ENCODE results near the gene CPB2. TPM values are rescaled to one million over a fixed set of nuclear protein-coding genes. Genes with fewer than 3 reads are reported as not detected.

Gene CPB2
- total and polyA plus RNA-seq, 2 of the 8 experiments (the other 6 are each of a cell fraction or from before 2014, with no cell fraction given), result not detected

- WGBS, 2 experiments (ENCODE audit: extremely low coverage in 1 of 2, insufficient coverage in 1 of 2, insufficient read length in 1 of 2, insufficient replicate concordance in 2 of 2, low coverage in 1 of 2, low lambda C conversion rate in 2 of 2, missing lambda C conversion rate in 1 of 2), result 87% methylated on average over 2 of the region's 2 CpGs; no CpG with 5 or more reads in 1 of the 2 experiments
- H3K36me3 ChIP-seq (ENCODE audit: control insufficient read depth in 2 of 4, insufficient read depth in 4 of 4, low read length in 3 of 4), result no peaks in the 10 kb centered on the region
- POLR2A ChIA-PET (ENCODE audit: partially characterized antibody), result no interaction called here
- no peak overlapping the region for H4K91ac ChIP-seq (replicated peaks; ENCODE audit: insufficient read length, low read length)
- no peak overlapping the region for H2AK5ac ChIP-seq (ENCODE audit: low read depth, low read length)
- no peak overlapping the region for H4K5ac ChIP-seq (ENCODE audit: insufficient read length, low read depth, low read length)
- no peak for FAIRE-seq
- H3K9ac ChIP-seq (replicated peaks in 1 of 4; ENCODE audit: extremely low read depth in 1 of 4, low read depth in 3 of 4, low read length in 3 of 4), result no peak overlapping the region
- no peak overlapping the region for H3K4me3 ChIP-seq (ENCODE audit: extremely low read depth in 1 of 4, insufficient read depth in 2 of 4, low read depth in 3 of 4, low read length in 4 of 4)
- H3K9me3 ChIP-seq (ENCODE audit: insufficient read depth in 2 of 2, low read depth in 1 of 2, low read length in 1 of 2), result no peaks in the 10 kb centered on the region
- H3K79me2 ChIP-seq (ENCODE audit: control insufficient read depth in 1 of 2, insufficient read depth in 2 of 2, low read length in 2 of 2), result no peaks in the 10 kb centered on the region
- no peak overlapping the region for H2BK15ac ChIP-seq (ENCODE audit: low read length)
- no peaks in the 10 kb centered on the region for H3K4me1 ChIP-seq (replicated peaks in 1 of 4; ENCODE audit: control insufficient read depth in 3 of 4, insufficient read depth in 4 of 4, low read length in 3 of 4)
- no peak overlapping the region for H2BK5ac ChIP-seq (ENCODE audit: low read depth, low read length)
- H3K56ac ChIP-seq (replicated peaks; ENCODE audit: insufficient read length, low read depth, low read length), result no peak overlapping the region
- no peak overlapping the region for H3K27ac ChIP-seq (ENCODE audit: low read depth, low read length)
- H2BK12ac ChIP-seq (ENCODE audit: low read depth, low read length), result no peak overlapping the region
- CTCF ChIA-PET (ENCODE audit: partially characterized antibody), result interaction anchor here (1.3 kb wide), 1 partner anchor 13 kb away, joined by 6 read pairs; no protein-coding TSS in a partner anchor
- no peak overlapping the region for H3K18ac ChIP-seq (ENCODE audit: extremely low read depth, low read length)
- no peak overlapping the region for H3K23ac ChIP-seq (ENCODE audit: insufficient read length)
- H2BK20ac ChIP-seq (ENCODE audit: low read length), result no peak overlapping the region
- H3K14ac ChIP-seq (ENCODE audit: insufficient read length), result no peak overlapping the region
- no peak overlapping the region for H2BK120ac ChIP-seq (replicated peaks; ENCODE audit: low read depth, low read length)
- no peaks in the 10 kb centered on the region for H4K20me1 ChIP-seq (replicated peaks in 1 of 2; ENCODE audit: control insufficient read depth in 1 of 2, insufficient read depth in 2 of 2, low read length in 2 of 2)
- H4K8ac ChIP-seq (ENCODE audit: extremely low read depth, insufficient read depth, low read length), result no peak overlapping the region
- H3K23me2 ChIP-seq (ENCODE audit: low read depth, low read length), result no peaks in the 10 kb centered on the region
- no peak for DNase-seq (ENCODE audit: low read depth in 1 of 2, low spot score in 2 of 2)
- H3K4me2 ChIP-seq (ENCODE audit: insufficient read depth in 1 of 2, low read depth in 2 of 2, low read length in 2 of 2), result no peak overlapping the region
- no peak overlapping the region for H3K4ac ChIP-seq (replicated peaks; ENCODE audit: insufficient read length, low read depth, low read length)
- no peaks in the 10 kb centered on the region for H3K79me1 ChIP-seq (ENCODE audit: low read depth, low read length)
- H2AFZ ChIP-seq (ENCODE audit: low read length), result no peak overlapping the region
- H3K27me3 ChIP-seq (replicated peaks in 1 of 4; ENCODE audit: control insufficient read depth in 3 of 4, extremely low read depth in 1 of 4, insufficient read depth in 3 of 4, low read length in 3 of 4), result no peaks in the 10 kb centered on the region
- TF ChIP-seq SP2 (IDR thresholded peaks at IDR 0.05; ENCODE audit: low read length), result no peak
- TF ChIP-seq CTCF (IDR thresholded peaks at IDR 0.05; ENCODE audit: control extremely low read depth in 1 of 3, insufficient read depth in 1 of 3, low read depth in 1 of 3, low read length in 3 of 3), result no peak
- TF ChIP-seq EP300 (IDR thresholded peaks at IDR 0.05; ENCODE audit: borderline replicate concordance in 1 of 2, low read depth in 2 of 2, low read length in 2 of 2), result no peak
- no peak for TF ChIP-seq RNF2 (IDR thresholded peaks at IDR 0.05; ENCODE audit: borderline replicate concordance, low read depth, low read length, missing control alignments, poor library complexity, severe bottlenecking)
- TF ChIP-seq KDM5A (IDR thresholded peaks at IDR 0.05; ENCODE audit: low read length), result no peak
- no peak for TF ChIP-seq CBX8 (IDR thresholded peaks at IDR 0.05; ENCODE audit: borderline replicate concordance, low read depth, low read length)
- no peak for TF ChIP-seq RBBP5 (IDR thresholded peaks at IDR 0.05; ENCODE audit: borderline replicate concordance, low read depth, low read length)
- TF ChIP-seq HDAC6 (IDR thresholded peaks at IDR 0.05; ENCODE audit: low read depth, low read length), result no peak
- TF ChIP-seq TAF7 (optimal IDR thresholded peaks at IDR 0.05; ENCODE audit: borderline replicate concordance, low read depth, low read length), result no peak
- no peak for TF ChIP-seq ATF3 (IDR thresholded peaks at IDR 0.05; ENCODE audit: insufficient read depth, low read depth, low read length)
Measured at GRCh38 chr13:46113596-46113995, 8.8 kb upstream of the CPB2 start.

All from H1 (cell line).